Activated B cell treated with CpG ODN at 0.5 μM for 24 hours (primary cell): ENCODE measurements around the gene SLC14A1. TPM values are rescaled to one million over a fixed set of nuclear protein-coding genes. Genes with fewer than 3 reads are reported as not detected.

Experiments
- ATAC-seq: fragments of 200-7000 bp; cut with Tn5 transposase; one replicate; pipeline ENCODE4 v1.10.0; 2021; ENCODE audit warnings: low read depth, mild to moderate bottlenecking, moderate library complexity
- CTCF ChIA-PET: fragments of 350-600 bp; sonication (Branson Sonifier 250); formaldehyde crosslinking; loops from one replicate; lab custom pipeline; 2021; ENCODE audit warnings: antibody characterized with exemption; lab: Charles Lee
- POLR2A ChIA-PET: fragments of 350-600 bp; sonication (Branson Sonifier 250); formaldehyde crosslinking; loops from one replicate; lab custom pipeline; 2021; ENCODE audit warnings: antibody characterized with exemption; lab: Charles Lee
- DNase-seq: peaks from one replicate; pipeline ENCODE4 v3.0.0; 2022
- H3K27ac Mint-ChIP-seq: one replicate; pipeline ENCODE4 v1.8.0; 2020; ENCODE audit warnings: mixed read lengths
- H3K27me3 Mint-ChIP-seq: one replicate; pipeline ENCODE4 v1.8.0; 2021; ENCODE audit warnings: mixed read lengths
- H3K36me3 Mint-ChIP-seq: one replicate; pipeline ENCODE4 v1.8.0; 2021; ENCODE audit warnings: low read depth, mixed read lengths
- H3K4me1 Mint-ChIP-seq: one replicate; pipeline ENCODE4 v1.8.0; 2021; ENCODE audit warnings: mixed read lengths
- H3K4me3 Mint-ChIP-seq: one replicate; pipeline ENCODE4 v1.8.0; 2020; ENCODE audit warnings: mild to moderate bottlenecking, mixed read lengths
- H3K9me3 Mint-ChIP-seq: one replicate; pipeline ENCODE4 v1.8.0; 2020; ENCODE audit warnings: mixed read lengths
- intact Hi-C: fragments of 100-400 bp; cut with micrococcal nuclease; formaldehyde crosslinking; loops from one replicate; pipeline ENCODE4 v1.15.1; 2024
- total RNA-seq: library from RNA; stranded (reverse); gene quantifications from 2 replicates; pipeline ENCODE4 v1.2.3, GENCODE V29; 2022
- TF ChIP-seq, protein P1 (sequence below): fragments of 200-600 bp; IDR thresholded peaks from one replicate; pipeline ENCODE4 v1.8.0; 2022; ENCODE audit warnings: antibody characterized with exemption, mild to moderate bottlenecking

SLC14A1 gene
- total RNA-seq, 1 donor from 2014 or later, result 2.0 TPM

DNA sequence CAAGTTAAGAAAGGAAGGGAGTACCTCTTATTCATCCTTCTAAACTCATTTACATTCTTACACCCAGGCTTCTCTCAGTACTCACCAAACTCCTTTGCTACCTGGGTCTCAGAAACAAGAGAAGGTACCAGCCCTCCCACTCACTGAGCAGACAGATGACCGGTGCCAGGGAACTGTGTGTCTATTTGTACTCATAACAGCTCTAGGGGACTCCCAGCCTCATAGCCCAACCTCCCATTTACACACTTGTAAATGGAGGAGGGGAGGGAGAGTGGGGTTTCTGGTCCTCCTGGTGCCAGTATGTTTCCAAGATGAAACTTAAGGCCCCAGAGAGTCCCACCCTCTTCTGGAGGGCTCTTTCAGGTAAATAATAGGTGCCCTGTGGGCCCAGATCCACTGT lies 58.7 kb downstream of the SLC14A1 start:
- peaks cover 17% of the 10 kb centered on the region for H3K27me3 Mint-ChIP-seq
- H3K4me1 Mint-ChIP-seq, result no peaks in the 10 kb centered on the region
- intact Hi-C loops, result no loop called here
- ChIA-PET CTCF (no interaction called here), POLR2A (no interaction called here)
- no peak overlapping the region for H3K27ac Mint-ChIP-seq
- no peaks in the 10 kb centered on the region for H3K9me3 Mint-ChIP-seq
- TF ChIP-seq, protein P1, sequence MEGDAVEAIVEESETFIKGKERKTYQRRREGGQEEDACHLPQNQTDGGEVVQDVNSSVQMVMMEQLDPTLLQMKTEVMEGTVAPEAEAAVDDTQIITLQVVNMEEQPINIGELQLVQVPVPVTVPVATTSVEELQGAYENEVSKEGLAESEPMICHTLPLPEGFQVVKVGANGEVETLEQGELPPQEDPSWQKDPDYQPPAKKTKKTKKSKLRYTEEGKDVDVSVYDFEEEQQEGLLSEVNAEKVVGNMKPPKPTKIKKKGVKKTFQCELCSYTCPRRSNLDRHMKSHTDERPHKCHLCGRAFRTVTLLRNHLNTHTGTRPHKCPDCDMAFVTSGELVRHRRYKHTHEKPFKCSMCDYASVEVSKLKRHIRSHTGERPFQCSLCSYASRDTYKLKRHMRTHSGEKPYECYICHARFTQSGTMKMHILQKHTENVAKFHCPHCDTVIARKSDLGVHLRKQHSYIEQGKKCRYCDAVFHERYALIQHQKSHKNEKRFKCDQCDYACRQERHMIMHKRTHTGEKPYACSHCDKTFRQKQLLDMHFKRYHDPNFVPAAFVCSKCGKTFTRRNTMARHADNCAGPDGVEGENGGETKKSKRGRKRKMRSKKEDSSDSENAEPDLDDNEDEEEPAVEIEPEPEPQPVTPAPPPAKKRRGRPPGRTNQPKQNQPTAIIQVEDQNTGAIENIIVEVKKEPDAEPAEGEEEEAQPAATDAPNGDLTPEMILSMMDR, result no peak
- no peak for ATAC-seq
- no peak overlapping the region for H3K4me3 Mint-ChIP-seq
- DNase-seq, result no peak
- H3K36me3 Mint-ChIP-seq, result no peaks in the 10 kb centered on the region

DNA sequence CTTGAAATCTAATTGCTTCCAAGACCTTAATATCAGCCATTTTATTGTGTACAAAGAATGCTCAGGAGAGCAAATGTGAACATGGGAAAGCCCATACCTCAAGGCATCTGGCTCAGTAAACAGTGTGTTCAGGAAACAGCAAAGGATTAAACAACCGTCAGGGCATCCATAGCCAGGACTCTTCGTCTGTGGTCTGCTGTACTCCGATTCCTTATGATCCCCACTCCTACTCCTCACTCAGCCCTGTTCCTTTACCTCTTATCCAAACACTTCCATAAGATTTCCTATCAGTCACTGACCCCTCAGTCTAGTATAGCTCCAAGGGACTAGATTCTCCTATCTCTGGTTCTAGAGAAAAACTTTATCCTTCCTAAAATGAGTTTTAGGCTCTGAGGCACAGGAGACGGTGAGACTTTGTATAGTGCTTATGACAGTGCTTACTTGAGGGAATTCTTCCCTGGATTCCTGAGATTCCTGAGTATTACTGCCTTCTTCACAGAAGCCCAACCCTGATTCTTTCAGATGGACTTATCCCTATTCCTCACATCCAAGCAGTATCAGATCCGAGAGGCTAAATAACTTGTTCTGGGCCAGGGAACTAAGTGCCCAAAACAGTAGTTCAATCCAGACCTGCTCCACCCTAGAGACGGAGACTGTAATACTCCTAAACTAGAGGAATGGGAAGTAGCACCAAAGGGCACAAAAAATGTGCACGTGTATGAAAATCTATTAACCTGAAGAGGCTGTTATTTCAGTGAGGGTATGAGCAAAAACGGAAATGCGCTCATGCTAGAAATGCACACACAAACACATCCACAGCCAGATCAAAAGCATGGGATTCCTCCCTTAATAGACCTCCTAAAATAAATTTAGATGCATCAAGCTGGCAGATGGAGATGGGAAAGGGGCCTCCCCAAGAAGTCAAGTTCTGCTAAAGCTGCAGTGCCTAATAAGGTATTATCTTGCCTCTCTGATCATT lies 59.4 kb downstream of the SLC14A1 start:
- no peak overlapping the region for H3K4me3 Mint-ChIP-seq
- peaks cover 14% of the 10 kb centered on the region for H3K27me3 Mint-ChIP-seq
- no peak overlapping the region for H3K27ac Mint-ChIP-seq
- ChIA-PET POLR2A (no interaction called here), CTCF (no interaction called here)
- no peaks in the 10 kb centered on the region for H3K9me3 Mint-ChIP-seq
- ATAC-seq (no peak), DNase-seq (no peak)
- TF ChIP-seq, protein P1, result no peak
- H3K36me3 Mint-ChIP-seq, result no peaks in the 10 kb centered on the region
- intact Hi-C loops, result no loop called here
- no peaks in the 10 kb centered on the region for H3K4me1 Mint-ChIP-seq

- CTCF ChIA-PET, result no interaction called here
- no peak overlapping the region for H3K4me3 Mint-ChIP-seq
Measured at GRCh38 chr18:45785134-45785533, 61.2 kb downstream of the SLC14A1 start.

DNA sequence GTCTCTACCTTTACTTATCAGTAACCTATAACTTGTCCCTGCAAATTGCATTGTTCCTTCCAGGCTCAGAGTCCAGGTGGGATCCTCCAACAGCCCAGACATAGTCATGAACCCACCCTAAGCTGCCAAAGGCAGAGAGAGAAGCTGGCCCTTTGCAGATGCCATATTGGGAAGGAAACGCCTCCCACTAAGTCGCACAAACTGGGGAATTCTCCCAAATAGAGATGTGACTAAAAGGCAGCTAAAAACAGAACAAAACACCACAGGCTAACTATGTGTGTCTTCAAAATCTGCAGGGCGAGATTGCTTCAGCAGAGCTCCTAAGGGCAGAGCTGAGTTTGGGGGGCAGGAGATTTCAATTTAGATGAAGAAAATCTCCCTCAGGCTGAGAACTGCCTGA lies 63.0 kb downstream of the SLC14A1 start:
- intact Hi-C loops, result no loop called here
- Mint-ChIP-seq H3K27ac (no peak overlapping the region), H3K9me3 (no peaks in the 10 kb centered on the region), H3K4me1 (no peaks in the 10 kb centered on the region), H3K27me3 (no peaks in the 10 kb centered on the region), H3K4me3 (no peak overlapping the region), H3K36me3 (no peaks in the 10 kb centered on the region)
- TF ChIP-seq, protein P1, result no peak
- POLR2A ChIA-PET, result no interaction called here
- CTCF ChIA-PET, result interaction anchor here (0.7 kb wide), 1 partner anchor 166 kb away, joined by 3 read pairs; no protein-coding TSS in a partner anchor
- no peak for ATAC-seq
- DNase-seq, result no peak

More at GRCh38 chr18:45785134-45785533, 61.2 kb downstream of the SLC14A1 start:
- ATAC-seq (no peak), DNase-seq (no peak)
- Mint-ChIP-seq H3K27ac (no peak overlapping the region), H3K4me1 (no peaks in the 10 kb centered on the region), H3K36me3 (no peaks in the 10 kb centered on the region), H3K27me3 (peaks cover 3% of the 10 kb centered on the region), H3K9me3 (no peaks in the 10 kb centered on the region)
- POLR2A ChIA-PET, result no interaction called here
- intact Hi-C loops, result no loop called here
- TF ChIP-seq, protein P1, result no peak

GRCh38 chr18:45787346-45787745 lies 63.4 kb downstream of the SLC14A1 start:
- no peak for ATAC-seq
- TF ChIP-seq, protein P1, result no peak
- CTCF ChIA-PET, result no interaction called here
- Mint-ChIP-seq H3K27me3 (no peaks in the 10 kb centered on the region), H3K4me3 (no peak overlapping the region), H3K27ac (no peak overlapping the region), H3K36me3 (no peaks in the 10 kb centered on the region), H3K4me1 (no peaks in the 10 kb centered on the region), H3K9me3 (no peaks in the 10 kb centered on the region)
- POLR2A ChIA-PET, result no interaction called here
- DNase-seq, result no peak
- intact Hi-C loops, result no loop called here
